ENCODE data around the gene TAC1. TPM values are rescaled to one million over a fixed set of nuclear protein-coding genes. Genes with fewer than 3 reads are reported as not detected.
"Not testable (repeated sequence)": the region's sequence is repeated elsewhere in the genome, so short reads cannot be mapped to it uniquely, and the experiment has no call there.

The TAC1 gene
- total and polyA plus RNA-seq, 5 donors from 2014 or later, result not detected

DNA sequence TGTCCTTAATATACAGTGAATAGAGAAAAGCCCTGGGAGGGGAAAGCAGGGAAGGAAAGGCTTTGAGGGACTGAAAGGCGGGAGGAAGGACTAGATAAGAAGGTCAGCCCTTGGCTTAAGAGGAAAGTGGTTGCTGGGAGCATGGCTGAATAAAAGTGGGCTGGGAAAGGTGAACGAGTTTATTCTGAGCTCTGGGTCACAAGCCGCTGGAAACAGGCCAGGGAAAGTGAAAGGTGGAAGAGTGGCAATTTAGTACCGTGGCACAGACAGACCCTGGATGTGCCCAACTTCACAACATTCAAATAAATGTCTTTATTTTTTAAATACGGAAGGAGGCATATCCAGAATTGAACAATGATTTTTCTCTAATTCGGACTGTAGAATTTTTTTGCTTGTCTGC is 39.7 kb downstream of the TAC1 start:
- no peak overlapping the region for H3K4me3 ChIP-seq (ENCODE audit: low read depth, low read length)
- DNase-seq (no peak), ATAC-seq (ENCODE audit: low read depth in 2 of 2) (no peak)
- H3K27ac Mint-ChIP-seq, result no peak overlapping the region
- H3K36me3 Mint-ChIP-seq, result no peaks in the 10 kb centered on the region
- no peaks in the 10 kb centered on the region for H3K4me1 Mint-ChIP-seq
- no peaks in the 10 kb centered on the region for H3K27me3 ChIP-seq (ENCODE audit: control insufficient read depth, insufficient read depth, low read length)
- no peaks in the 10 kb centered on the region for H3K4me1 ChIP-seq (ENCODE audit: control insufficient read depth, insufficient read depth, low read length, poor library complexity, severe bottlenecking)
- no peak overlapping the region for H3K27ac ChIP-seq (ENCODE audit: insufficient read depth, low read length, poor library complexity, severe bottlenecking)
- no peak overlapping the region for H3K4me3 Mint-ChIP-seq
- no peaks in the 10 kb centered on the region for H3K9me3 ChIP-seq (ENCODE audit: control insufficient read depth in 2 of 2, low read length in 2 of 2)
- H3K9me3 Mint-ChIP-seq, result no peaks in the 10 kb centered on the region
- no peaks in the 10 kb centered on the region for H3K27me3 Mint-ChIP-seq
- no peaks in the 10 kb centered on the region for H3K36me3 ChIP-seq (ENCODE audit: control insufficient read depth, insufficient read depth, low read length)

DNA sequence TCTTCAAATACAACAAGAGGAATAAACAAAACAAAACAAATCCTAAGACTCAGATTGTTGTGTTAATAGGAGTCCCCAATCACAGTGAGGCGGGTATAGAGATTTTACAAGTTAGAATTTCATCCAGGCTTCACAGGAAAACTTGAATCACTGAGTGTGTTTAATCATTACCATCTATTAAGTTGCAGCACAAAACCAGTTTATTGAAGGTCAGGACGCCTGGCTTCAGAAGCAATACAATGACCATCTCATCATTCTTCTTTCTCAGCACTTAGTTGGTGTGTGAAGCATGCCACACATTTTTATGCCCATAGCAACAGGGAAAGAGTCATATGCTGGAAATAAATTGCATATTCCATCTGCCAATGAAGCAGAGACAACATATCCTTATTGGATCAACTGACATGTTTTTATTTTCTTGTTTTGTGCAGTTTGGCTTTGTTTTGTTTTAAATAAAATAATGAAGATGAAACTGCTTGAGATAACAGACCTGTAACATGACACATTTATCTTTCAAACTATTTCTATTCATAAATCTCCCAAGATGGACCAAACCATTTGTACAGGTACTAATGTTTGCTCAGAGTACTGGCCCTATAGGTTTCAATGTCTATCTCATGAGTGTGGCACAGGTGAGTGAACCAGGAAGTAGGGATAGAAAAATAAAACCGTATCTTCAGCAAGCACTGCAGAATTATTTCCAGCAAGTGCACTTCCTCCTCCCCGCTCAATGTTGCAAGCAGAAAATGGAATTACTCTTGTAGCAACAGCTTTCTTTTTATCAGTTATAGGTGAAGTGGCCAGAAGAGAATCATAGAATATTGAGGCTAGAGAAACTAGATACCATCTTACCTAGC is 40.4 kb downstream of the TAC1 start:
- DNase-seq (no peak), ATAC-seq (ENCODE audit: low read depth in 2 of 2) (no peak)
- Histone ChIP-seq H3K4me1 (ENCODE audit: control insufficient read depth, insufficient read depth, low read length, poor library complexity, severe bottlenecking) (no peaks in the 10 kb centered on the region), H3K4me3 (ENCODE audit: low read depth, low read length) (no peak overlapping the region), H3K36me3 (ENCODE audit: control insufficient read depth, insufficient read depth, low read length) (no peaks in the 10 kb centered on the region), H3K27ac (ENCODE audit: insufficient read depth, low read length, poor library complexity, severe bottlenecking) (no peak overlapping the region), H3K27me3 (ENCODE audit: control insufficient read depth, insufficient read depth, low read length) (no peaks in the 10 kb centered on the region), H3K9me3 (ENCODE audit: control insufficient read depth in 2 of 2, low read length in 2 of 2) (no peaks in the 10 kb centered on the region)
- H3K36me3 Mint-ChIP-seq, result no peaks in the 10 kb centered on the region
- no peak overlapping the region for H3K27ac Mint-ChIP-seq
- no peaks in the 10 kb centered on the region for H3K9me3 Mint-ChIP-seq
- no peaks in the 10 kb centered on the region for H3K27me3 Mint-ChIP-seq
- no peaks in the 10 kb centered on the region for H3K4me1 Mint-ChIP-seq
- H3K4me3 Mint-ChIP-seq, result no peak overlapping the region

DNA sequence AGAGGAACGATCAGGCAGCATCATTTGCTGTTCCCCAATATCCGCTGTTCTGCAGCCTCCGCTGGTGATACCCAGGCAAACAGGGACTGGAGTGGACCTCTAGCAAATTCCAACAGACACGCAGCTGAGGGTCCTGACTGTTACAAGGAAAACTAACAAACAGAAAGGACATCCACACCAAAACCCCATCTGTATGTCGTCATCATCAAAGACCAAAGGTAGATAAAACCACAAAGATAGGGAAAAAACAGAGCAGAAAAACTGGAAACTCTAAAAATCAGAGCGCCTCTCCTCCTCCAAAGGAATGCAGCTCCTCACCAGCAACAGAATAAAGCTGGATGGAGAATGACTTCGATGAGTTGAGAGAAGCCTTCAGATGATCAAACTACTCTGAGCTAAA is 54.5 kb downstream of the TAC1 start:
- not testable (repeated sequence) for H3K27me3 Mint-ChIP-seq, DNase-seq

More for the DNA sequence above, 54.5 kb downstream of the TAC1 start:
- H3K4me3 Mint-ChIP-seq; H3K36me3 ChIP-seq (ENCODE audit: control insufficient read depth, insufficient read depth, low read length); ATAC-seq (ENCODE audit: low read depth in 2 of 2); H3K4me1 Mint-ChIP-seq; H3K27ac ChIP-seq (ENCODE audit: insufficient read depth, low read length, poor library complexity, severe bottlenecking); H3K36me3 Mint-ChIP-seq; H3K4me1 ChIP-seq (ENCODE audit: control insufficient read depth, insufficient read depth, low read length, poor library complexity, severe bottlenecking); H3K4me3 ChIP-seq (ENCODE audit: low read depth, low read length); H3K27ac Mint-ChIP-seq; H3K27me3 ChIP-seq (ENCODE audit: control insufficient read depth, insufficient read depth, low read length); H3K9me3 ChIP-seq (ENCODE audit: control insufficient read depth in 2 of 2, low read length in 2 of 2); H3K9me3 Mint-ChIP-seq: not testable (repeated sequence)

Other genes with a start within 250 kb of the TAC1 start
- 15.8 TPM for gene ASNS, start 140.3 kb downstream of the TAC1 start, total RNA-seq
- 10 to 100 TPM; 33.2 to 43.6 (median 34.5) TPM for gene ASNS, start 140.3 kb downstream of the TAC1 start, polyA plus RNA-seq